K562 (cell line): ENCODE measurements around the gene IQCM.

Source experiments
- EZH2 ChIP-seq: IDR thresholded peaks from 2 replicates; pipeline ENCODE4 v1.6.1; 2012; ENCODE audit warnings: low read depth, mild to moderate bottlenecking, inconsistent platforms, low read length, borderline replicate concordance
- KAT2B ChIP-seq: IDR thresholded peaks from one replicate; pipeline ENCODE4 v1.6.1; 2012; ENCODE audit warnings: low read depth, mild to moderate bottlenecking, control low read depth, inconsistent platforms, low read length, moderate library complexity
- KLF13 ChIP-seq: fragments of 450-650 bp; IDR thresholded peaks from 2 replicates; pipeline ENCODE4 v1.6.1; 2016; ENCODE audit warnings: missing genetic modification characterization, low read depth, mild to moderate bottlenecking, missing compliant biosample characterization, moderate library complexity, borderline replicate concordance
- KLF6 ChIP-seq: fragments of 250-450 bp; sonication (Bioruptor Pico); IDR thresholded peaks from 2 replicates; pipeline ENCODE4 v1.4.0; 2020; ENCODE audit warnings: mild to moderate bottlenecking, moderate library complexity, borderline replicate concordance
- ZEB2 ChIP-seq: fragments of 450-650 bp; IDR thresholded peaks from 2 replicates; pipeline ENCODE4 v1.6.1; 2016
- TF ChIP-seq, protein P1 (sequence below), 3 experiments: IDR thresholded peaks in 2 of 3; conservative IDR thresholded peaks in 1 of 3; 2 replicates each; pipeline ENCODE4 v1.5.1; 2011 to 2012; ENCODE audit warnings: low read length in 3 of 3, mild to moderate bottlenecking in 3 of 3, control low read depth in 2 of 3, improper control_type of control experiment in 1 of 3, inconsistent platforms in 1 of 3, low read depth in 1 of 3, mixed read lengths in 1 of 3, moderate library complexity in 1 of 3; ENCODE audit not compliant: insufficient read depth in 2 of 3
- TF ChIP-seq, protein P2 (sequence below), 3 experiments: fragments of 200-800 bp in 1 of 3; sonication (Bioruptor generic) in 1 of 3; sonication (generic) in 1 of 3; formaldehyde crosslinking in 1 of 3; IDR thresholded peaks; 2 replicates each; pipeline versions ENCODE4 v1.6.1 to v1.8.0; 2016 to 2022; ENCODE audit warnings: mild to moderate bottlenecking in 2 of 3, missing compliant biosample characterization in 2 of 3, missing genetic modification characterization in 2 of 3, missing genetic modification reagents in 1 of 3

DNA sequence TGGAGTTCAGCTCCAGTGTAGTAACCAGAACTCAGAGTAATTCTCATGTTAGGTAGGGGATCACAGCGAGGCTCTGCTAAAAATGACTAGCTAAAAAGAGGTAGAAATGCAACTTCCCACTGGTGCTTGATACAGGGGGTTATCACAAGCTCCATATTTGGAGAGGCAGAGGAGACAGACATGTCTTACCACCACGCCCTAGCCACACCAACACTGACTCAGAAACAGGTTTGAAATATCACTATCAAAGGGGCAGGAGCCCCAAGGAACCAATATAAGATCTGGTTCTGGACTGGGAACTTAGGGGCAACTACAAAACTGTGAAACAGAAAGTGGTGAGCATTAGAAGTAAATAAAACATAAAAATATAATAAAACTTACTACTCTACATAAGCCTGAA lies 62.9 kb downstream of the IQCM start:
- TF ChIP-seq KLF13 (tag) = no peak
- TF ChIP-seq, protein P1, sequence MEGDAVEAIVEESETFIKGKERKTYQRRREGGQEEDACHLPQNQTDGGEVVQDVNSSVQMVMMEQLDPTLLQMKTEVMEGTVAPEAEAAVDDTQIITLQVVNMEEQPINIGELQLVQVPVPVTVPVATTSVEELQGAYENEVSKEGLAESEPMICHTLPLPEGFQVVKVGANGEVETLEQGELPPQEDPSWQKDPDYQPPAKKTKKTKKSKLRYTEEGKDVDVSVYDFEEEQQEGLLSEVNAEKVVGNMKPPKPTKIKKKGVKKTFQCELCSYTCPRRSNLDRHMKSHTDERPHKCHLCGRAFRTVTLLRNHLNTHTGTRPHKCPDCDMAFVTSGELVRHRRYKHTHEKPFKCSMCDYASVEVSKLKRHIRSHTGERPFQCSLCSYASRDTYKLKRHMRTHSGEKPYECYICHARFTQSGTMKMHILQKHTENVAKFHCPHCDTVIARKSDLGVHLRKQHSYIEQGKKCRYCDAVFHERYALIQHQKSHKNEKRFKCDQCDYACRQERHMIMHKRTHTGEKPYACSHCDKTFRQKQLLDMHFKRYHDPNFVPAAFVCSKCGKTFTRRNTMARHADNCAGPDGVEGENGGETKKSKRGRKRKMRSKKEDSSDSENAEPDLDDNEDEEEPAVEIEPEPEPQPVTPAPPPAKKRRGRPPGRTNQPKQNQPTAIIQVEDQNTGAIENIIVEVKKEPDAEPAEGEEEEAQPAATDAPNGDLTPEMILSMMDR (IDR thresholded peaks at IDR 0.05 in 2 of 3, conservative IDR thresholded peaks at IDR 0.05 in 1 of 3; ENCODE audit: insufficient read depth in 2 of 3, low read depth in 1 of 3, low read length in 3 of 3) = no peak
- TF ChIP-seq EZH2 = no peak
- TF ChIP-seq KLF6 = no peak
- TF ChIP-seq, protein P2, sequence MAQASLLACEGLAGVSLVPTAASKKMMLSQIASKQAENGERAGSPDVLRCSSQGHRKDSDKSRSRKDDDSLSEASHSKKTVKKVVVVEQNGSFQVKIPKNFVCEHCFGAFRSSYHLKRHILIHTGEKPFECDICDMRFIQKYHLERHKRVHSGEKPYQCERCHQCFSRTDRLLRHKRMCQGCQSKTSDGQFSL (CRISPR knock-in tag; IDR thresholded peaks at IDR 0.05) = no peak
- TF ChIP-seq, protein P2 (tag; IDR thresholded peaks at IDR 0.05) = no peak
- TF ChIP-seq ZEB2 = no peak
- TF ChIP-seq KAT2B = no peak
